ENCODE results near the gene LSG1. TPM values are rescaled to one million over a fixed set of nuclear protein-coding genes. Genes with fewer than 3 reads are reported as not detected.

The LSG1 gene
- total RNA-seq, 6 experiments from 2014 or later, result 13.7 to 23.2 (median 18.0) TPM

GRCh38 chr3:194686414-194686815 lies 14.4 kb upstream of the LSG1 start:
- H3K27me3 ChIP-seq, result peaks cover 0 to 11% of the 10 kb centered on the region in 2 donors
- WGBS (ENCODE audit: insufficient coverage, low coverage, low lambda C conversion rate, missing lambda C conversion rate), result 0% methylated on average over 29 of the region's 29 CpGs
- H3K4me1 ChIP-seq, result peaks cover 0 to 32% (median 3%) of the 10 kb centered on the region in 4 donors
- DNase-seq (no peak), ATAC-seq (no peak)
- no peaks in the 10 kb centered on the region for H3K36me3 ChIP-seq
- TF ChIP-seq CTCF (IDR thresholded peaks at IDR 0.05) (no peak), POLR2A (IDR thresholded peaks at IDR 0.05) (no peak)
- H3K27ac ChIP-seq, result peak overlapping the region in 1 of 3 donors; percentile 53
- H3K4me3 ChIP-seq, result peak overlapping the region; percentile 55 to 61 (median 59)
- intact Hi-C loops (cut with DNase I), result no loop called here
- H3K9me3 ChIP-seq, result no peaks in the 10 kb centered on the region

- H3K4me3 ChIP-seq, result peak within 1 kb of the TSS; percentile 55 to 61 (median 59)
- H3K9me3 ChIP-seq, result no peaks in the 10 kb centered on the region
- intact Hi-C loops (cut with DNase I), result no loop called here
- ATAC-seq (peak; percentile 78 to 83 (median 80)), DNase-seq (peak; percentile 89 to 93 (median 90))
- peaks cover 0 to 32% (median 3%) of the 10 kb centered on the region in 4 donors for H3K4me1 ChIP-seq
- peaks cover 0 to 11% of the 10 kb centered on the region in 2 donors for H3K27me3 ChIP-seq
- 0% methylated on average over 4 of the region's 70 CpGs for WGBS (ENCODE audit: insufficient coverage, low coverage, low lambda C conversion rate, missing lambda C conversion rate)
- H3K27ac ChIP-seq, result peak within 1 kb of the TSS; percentile 32 to 53 (median 45)
- H3K36me3 ChIP-seq, result no peaks in the 10 kb centered on the region
- TF ChIP-seq CTCF (IDR thresholded peaks at IDR 0.05) (peak in 2 of 4 donors; percentile 11 to 25), POLR2A (IDR thresholded peaks at IDR 0.05) (peak; percentile 98)
Observed at GRCh38 chr3:194685718-194686413, 13.9 kb upstream of the LSG1 start, which contains the start of gene FAM43A. Gene FAM43A, plus strand, starts transcription at chr3:194685883. Its CDS starts 944 bp downstream, at chr3:194686827.

- intact Hi-C loops (cut with DNase I), result no loop called here
- DNase-seq (no peak), ATAC-seq (no peak)
- Histone ChIP-seq H3K27ac (peak overlapping the region in 1 of 3 donors; percentile 45), H3K27me3 (peaks cover 0 to 11% of the 10 kb centered on the region in 2 donors), H3K9me3 (no peaks in the 10 kb centered on the region), H3K4me1 (peaks cover 0 to 32% (median 3%) of the 10 kb centered on the region in 4 donors), H3K36me3 (no peaks in the 10 kb centered on the region), H3K4me3 (peak overlapping the region in 1 of 3 donors; percentile 61)
- no peak for TF ChIP-seq POLR2A (IDR thresholded peaks at IDR 0.05)
- TF ChIP-seq CTCF (IDR thresholded peaks at IDR 0.05), result no peak
- 36% methylated on average over 13 of the region's 13 CpGs for WGBS (ENCODE audit: insufficient coverage, low coverage, low lambda C conversion rate, missing lambda C conversion rate)
Observed at GRCh38 chr3:194685065-194685717, 13.2 kb upstream of the LSG1 start.

GRCh38 chr3:194683380-194683779 lies 11.4 kb upstream of the LSG1 start:
- TF ChIP-seq POLR2A (IDR thresholded peaks at IDR 0.05) (no peak), CTCF (IDR thresholded peaks at IDR 0.05) (no peak)
- H3K36me3 ChIP-seq, result no peaks in the 10 kb centered on the region
- no peaks in the 10 kb centered on the region for H3K9me3 ChIP-seq
- DNase-seq, result no peak
- intact Hi-C loops (cut with DNase I), result loop anchor here in 1 of 2 donors (5.0 kb wide), 1 partner anchor 574 kb away; no protein-coding TSS in a partner anchor
- H3K27me3 ChIP-seq, result peaks cover 0 to 11% of the 10 kb centered on the region in 2 donors
- WGBS (ENCODE audit: insufficient coverage, low coverage, low lambda C conversion rate, missing lambda C conversion rate), result 67% methylated on average over 2 of the region's 2 CpGs
- H3K27ac ChIP-seq, result no peak overlapping the region
- H3K4me1 ChIP-seq, result peaks cover 0 to 32% (median 3%) of the 10 kb centered on the region in 4 donors
- H3K4me3 ChIP-seq, result no peak overlapping the region
- ATAC-seq, result no peak

Measured in right lobe of liver (tissue), 6 donors.